SHP77 (cell line): ENCODE data around the gene HOXD8.

Source experiments
- DNase-seq, 2 experiments: peaks; one replicate each; lab custom pipeline; 2025; lab: John Stamatoyannopoulos, UW

Gene HOXD8

GRCh38 chr2:176130957-176131847 is 1.7 kb downstream of the HOXD8 start:
- DNase-seq = no peak

GRCh38 chr2:176131848-176132158 is 2.3 kb downstream of the HOXD8 start:
- DNase-seq = no peak

GRCh38 chr2:176132205-176133171 is 3.0 kb downstream of the HOXD8 start:
- peak in 1 of 2 experiments; percentile 51 for DNase-seq

DNA sequence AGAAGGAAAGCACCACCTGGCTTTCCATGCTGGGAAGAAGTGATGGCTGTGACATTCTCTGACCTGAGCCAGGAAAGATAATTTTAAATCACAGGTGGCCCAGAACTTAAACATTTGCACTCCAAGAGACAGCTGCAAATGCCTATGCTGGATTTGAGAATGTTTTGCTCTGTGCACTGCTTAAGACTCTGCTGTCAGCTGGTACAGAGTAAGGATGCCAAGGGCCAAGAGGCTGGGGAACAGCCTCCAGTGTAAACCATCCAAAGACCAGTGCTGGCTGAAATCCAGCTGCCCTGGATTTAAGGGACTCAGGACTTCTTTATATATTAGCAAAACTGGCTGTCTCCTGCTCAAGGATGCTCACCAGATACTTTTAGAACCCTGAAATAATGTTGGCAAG is 3.9 kb downstream of the HOXD8 start:
- no peak for DNase-seq

DNA sequence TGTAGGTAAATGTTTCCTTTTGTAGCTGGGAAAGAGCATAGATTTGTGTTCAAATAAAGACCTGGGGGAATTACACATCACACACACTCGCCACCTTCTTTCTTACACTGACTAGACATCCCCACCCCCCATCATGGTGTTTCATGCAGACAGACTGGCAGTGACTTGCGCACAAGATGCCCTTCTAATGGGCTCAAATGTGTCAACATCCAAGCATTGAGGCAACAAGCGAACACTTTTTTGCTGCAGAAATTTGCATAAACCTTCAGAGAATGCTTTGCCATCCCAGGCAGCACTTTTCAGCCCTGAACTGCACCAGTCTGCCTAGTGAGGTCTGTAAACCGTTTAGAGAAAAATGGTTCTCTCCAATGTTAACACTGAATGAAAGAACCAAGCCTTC is 4.5 kb downstream of the HOXD8 start:
- no peak for DNase-seq

DNA sequence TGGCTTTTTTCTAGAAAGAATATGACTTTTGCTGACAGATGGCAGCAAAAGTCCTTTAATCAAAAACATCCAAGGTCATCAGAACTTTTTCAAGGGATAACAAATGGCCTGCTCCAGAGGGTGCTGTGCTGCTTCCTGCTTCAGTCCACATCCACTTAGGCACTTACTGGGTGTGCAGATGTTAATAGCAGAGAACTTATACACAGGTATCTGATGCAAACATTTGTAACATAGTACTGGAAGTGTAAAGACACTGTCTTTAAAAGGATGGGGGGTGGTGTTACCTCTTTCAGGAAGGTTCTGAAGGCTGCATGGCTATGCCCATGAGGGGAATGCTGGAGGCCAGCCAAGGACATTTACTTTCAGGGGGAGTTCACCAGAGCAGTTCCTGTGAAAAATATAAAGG is 5.5 kb downstream of the HOXD8 start:
- DNase-seq = no peak

DNA sequence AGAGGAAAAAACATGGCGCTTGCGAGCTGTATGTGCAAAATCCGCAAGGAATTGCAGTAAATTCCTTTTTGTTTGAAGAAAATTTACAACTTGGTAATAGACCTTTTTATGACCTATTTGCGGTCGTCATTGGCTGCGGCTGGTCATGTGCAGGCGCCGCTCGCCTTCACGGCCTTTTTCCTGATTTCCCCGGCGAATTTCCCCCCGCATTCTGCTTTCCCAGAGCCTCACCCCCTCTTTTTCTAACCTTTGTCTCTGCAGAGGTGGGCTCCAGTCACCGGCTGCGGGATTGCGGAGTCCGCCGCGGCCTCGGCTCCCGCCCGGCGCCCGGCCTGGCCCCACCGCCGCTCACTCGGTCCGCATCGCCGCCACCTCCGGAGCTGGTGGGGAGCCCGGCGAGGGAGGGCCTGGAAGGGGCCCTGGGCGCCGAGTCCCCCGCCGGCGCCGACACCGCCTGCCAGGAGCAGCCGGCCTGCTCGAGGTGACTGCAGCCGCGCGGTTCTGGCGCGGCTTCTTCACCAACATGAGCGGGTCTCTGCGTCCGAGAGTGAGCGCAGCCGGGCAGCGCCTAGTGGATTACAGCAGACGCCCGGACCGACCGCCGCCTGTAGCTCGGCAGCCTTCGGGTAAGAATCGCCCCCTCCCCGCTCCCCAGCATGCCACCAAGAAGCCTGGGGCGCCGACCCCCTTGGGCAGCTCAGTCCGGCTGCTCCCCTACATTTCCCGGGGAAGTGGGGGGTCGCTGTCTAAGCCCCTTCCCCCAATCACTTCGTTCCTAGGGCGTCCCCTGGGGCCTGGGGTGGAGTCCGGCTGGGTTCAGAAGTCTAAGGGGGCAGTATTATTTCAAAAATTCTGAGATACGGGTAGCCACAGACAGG is 7.1 kb downstream of the HOXD8 start:
- DNase-seq = no peak

DNA sequence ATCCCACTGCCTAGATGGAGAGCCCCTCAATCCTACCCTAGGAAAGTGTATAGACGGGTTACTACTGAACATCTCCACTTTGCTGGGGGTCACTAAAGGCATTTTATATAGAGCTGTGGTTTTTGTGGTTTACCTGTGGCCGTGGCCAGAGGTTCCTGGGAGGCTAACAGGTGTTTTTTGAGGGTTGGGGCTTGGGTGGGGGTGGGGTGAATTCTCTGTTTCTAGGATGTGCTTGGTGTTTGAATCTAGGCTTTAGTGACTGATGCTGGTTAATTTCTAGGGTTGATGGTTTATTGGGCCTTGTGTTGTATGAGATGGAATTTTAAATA is 7.7 kb downstream of the HOXD8 start:
- no peak for DNase-seq

GRCh38 chr2:176137906-176138305 is 8.4 kb downstream of the HOXD8 start:
- DNase-seq = no peak

- DNase-seq = no peak
These were observed 9.0 kb downstream of the HOXD8 start for GRCh38 chr2:176138526-176138922.

- DNase-seq = no peak
These were observed 9.6 kb downstream of the HOXD8 start for GRCh38 chr2:176138923-176139660.

DNA sequence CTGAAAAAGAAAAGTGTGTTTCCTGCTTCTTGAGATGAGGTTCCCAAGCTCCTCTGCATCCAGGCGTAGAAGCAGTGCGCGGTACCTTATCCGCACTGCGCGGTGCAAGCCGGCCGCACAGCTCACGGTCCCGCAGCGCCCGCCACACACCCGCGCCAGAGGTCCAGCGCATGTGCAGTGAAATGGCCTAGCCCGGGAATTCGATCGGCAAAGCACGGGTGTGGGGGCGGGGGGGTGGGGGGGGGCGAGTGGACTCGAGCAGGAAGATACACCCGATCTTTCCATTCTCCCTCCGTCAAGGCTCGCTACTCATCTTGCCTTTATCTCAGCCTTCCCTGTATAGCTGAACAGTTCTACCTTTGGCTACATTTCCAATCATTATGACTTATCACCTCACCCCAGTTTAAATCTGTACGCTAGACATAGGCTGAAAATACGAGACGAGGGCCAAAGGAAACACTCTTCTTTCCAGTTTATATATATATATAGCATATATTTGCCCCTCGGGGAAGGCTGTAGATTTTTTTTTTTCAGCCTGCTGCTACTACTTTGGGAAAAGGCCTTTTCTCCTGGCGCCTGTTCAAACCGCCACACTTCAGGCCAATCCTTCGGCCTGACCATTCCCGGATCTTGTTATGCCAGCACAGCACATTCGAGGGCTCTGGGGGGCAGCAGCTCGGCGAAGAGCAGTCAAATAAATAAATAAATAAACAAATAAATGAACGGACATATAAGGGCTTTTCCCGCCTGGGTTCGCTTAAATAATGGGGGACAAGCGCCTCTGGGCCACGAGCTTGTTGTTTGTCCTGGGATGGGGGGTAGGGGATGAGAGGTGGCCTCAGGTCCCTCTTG is 10.4 kb downstream of the HOXD8 start:
- DNase-seq = no peak

DNA sequence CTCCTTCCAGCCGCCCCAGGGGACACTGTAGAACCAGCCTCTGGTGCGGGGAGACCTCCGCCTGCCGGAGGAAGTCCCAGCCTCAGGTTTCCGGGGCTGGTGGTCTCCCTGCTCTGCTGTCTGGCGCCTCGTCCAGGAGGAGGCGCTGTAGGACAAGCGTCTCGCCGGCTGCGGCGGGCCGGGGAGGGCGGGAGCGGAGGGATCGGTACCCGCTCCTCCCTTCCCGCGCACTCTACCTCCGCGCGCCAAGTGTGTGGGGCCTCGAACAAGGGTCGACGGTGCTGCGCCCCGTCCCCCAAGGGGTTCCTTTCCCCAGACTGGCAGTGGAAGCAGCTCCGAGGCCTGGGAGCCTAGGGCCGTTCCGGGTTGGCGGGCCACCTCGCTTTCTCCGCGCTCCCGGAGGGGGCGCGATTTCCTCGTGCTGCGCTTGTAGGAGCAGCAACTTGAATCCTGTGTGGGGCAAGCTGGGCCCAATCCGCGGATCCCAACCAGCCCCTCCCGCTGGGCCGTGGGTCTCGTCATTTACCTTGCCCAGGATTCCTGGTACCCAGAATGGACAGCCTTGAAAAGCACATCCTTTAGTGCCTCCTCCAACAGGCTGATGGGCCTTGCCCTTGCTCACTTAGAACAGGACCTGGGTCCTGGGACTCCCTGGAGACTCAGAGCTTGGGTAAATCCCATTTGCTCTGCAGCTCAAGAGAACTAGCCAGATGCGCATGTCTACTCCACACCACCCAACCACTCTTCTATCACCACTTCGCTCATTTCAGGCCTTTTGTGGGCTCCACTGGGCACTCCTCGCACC is 11.2 kb downstream of the HOXD8 start:
- DNase-seq = peak; percentile 43 to 57

DNA sequence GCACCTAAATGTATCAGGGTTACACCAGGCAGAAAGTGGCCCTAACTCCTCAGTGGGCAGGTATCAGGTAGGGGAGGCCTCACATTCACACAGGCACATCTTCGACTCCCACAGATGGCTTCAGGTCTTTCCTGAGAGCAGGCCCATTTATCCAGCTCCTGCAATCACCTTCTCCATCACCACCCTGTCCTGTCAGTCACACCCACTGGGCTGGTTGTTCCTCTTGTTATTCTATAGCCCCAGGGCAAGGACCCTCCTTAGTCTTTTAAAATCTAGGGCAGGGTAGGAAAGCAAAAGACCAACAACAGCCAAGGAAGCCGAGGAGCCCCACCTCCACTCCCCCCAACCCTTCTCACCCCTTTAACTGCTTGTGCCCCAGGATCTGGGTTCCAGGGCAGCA is 12.8 kb downstream of the HOXD8 start:
- no peak for DNase-seq

DNA sequence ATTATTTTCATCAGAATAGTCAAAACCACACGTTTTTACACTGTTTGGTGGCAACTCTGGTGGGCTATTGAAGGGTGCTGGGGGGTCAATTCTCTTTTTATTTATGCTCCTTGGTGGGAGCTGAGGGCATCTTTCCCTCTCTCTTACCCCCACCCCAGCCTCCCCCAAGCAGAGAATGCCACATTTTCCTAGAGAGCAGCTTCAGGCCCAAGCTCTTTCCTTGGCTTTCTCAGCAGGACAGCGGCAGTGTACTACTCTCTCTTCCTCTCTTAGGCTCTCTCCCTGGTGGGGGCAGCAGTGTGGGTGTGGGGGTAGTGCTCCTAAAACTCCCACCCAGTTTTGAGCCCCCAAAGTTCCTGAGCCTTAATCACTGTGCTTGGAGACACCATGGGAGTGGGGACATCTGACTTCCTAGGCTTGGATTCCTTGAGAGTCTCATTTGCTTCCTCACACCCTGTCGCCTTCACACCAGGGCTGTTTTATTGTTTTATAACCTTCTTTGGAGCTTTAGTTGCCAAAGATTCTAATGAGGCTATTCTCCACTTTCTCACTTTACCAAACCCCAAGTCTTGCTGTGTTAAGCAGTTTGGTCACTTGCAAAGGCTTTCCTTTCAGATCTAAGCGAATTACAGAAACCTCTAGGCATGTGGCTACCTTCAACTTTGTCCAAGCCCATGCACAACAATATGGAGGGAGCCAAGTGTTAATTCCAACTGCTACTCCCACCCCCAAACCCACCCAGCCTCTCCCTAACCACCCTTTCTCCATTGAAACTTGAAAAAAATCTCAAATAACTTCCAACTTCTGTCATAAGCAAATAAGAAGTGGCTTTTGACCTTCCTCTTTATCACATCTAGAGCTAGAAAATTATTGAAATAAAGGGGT is 15.8 kb downstream of the HOXD8 start:
- DNase-seq = no peak

- DNase-seq = no peak
These were observed 16.6 kb downstream of the HOXD8 start for GRCh38 chr2:176146101-176146500.

GRCh38 chr2:176146645-176147044 is 17.1 kb downstream of the HOXD8 start:
- no peak for DNase-seq

DNA sequence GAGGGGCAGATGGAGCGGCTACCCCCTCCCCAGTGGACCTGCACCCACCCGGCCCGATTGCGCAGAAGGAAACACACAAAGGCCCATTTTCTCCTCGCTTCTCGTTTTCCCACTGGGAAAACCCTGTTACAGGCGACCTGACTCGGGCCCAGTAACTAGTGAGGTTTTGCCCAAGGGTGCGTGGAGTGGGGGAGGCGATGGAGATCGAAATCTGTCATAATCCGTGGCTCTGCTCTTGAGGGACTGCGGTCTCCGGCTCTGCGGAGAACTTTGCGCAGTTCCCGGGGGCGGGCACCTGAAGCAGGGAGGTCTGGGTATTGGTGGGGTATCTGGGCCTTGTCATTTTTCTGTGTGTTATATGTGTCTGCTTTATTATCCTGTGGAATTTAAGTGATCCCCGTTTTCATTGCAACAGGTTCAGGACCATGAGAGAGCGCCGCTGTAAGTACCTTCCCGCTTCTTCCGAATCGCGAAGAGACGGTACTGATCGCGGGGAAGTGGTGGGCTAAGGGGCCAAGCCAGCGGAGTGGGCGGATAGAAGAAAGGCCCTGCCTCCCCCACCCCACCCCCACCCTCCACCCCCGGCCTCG is 17.8 kb downstream of the HOXD8 start:
- no peak for DNase-seq
